ENCODE results near the gene BCAS1. TPM values are rescaled to one million over a fixed set of nuclear protein-coding genes. Genes with fewer than 3 reads are reported as not detected.

Gene BCAS1
- total and polyA plus RNA-seq, 10 of the 15 experiments (the other 5 are each of a cell fraction or from before 2014, with no cell fraction given), result 0.21 to 1.4 (median 0.55) TPM

- peak; percentile 2; the same call in 1 of the 2 replicates for TF ChIP-seq SMC3 (IDR thresholded peaks at IDR 0.05; ENCODE audit: borderline replicate concordance, low read length)
- no peak for TF ChIP-seq ZBTB11 (CRISPR knock-in tag; IDR thresholded peaks at IDR 0.05)
- no peak; the same call in 1 of the 2 replicates for TF ChIP-seq CBFB (IDR thresholded peaks at IDR 0.05; ENCODE audit: low read depth)
- TF ChIP-seq CREB1 (IDR thresholded peaks at IDR 0.05; ENCODE audit: low read depth), result 0 out of 2 replicates have a peak, but pooled peaks have one; percentile 7
- TF ChIP-seq CBX3 (IDR thresholded peaks at IDR 0.05; ENCODE audit: borderline replicate concordance, low read depth), result no peak
- TF ChIP-seq ZSCAN29 (IDR thresholded peaks at IDR 0.05), result peak; percentile 51; the same call in 1 of the 2 replicates
- TF ChIP-seq SMARCA5 (IDR thresholded peaks at IDR 0.05), result peak; percentile 70; the same call in 1 of the 2 replicates
- TF ChIP-seq CHD1 (IDR thresholded peaks at IDR 0.05; ENCODE audit: low read depth, low read length), result no peak
- peak in 1 of 2 experiments; percentile 72; a peak in 2 of 3 replicates for TF ChIP-seq EGR1 (IDR thresholded peaks at IDR 0.05; ENCODE audit: borderline replicate concordance in 1 of 2, low read depth in 2 of 2, low read length in 2 of 2)
- TF ChIP-seq TCF12 (IDR thresholded peaks at IDR 0.05; ENCODE audit: low read depth, low read length), result peak; percentile 44
- peak; percentile 90 for TF ChIP-seq IKZF1 (conservative IDR thresholded peaks at IDR 0.05)
- TF ChIP-seq, protein P1, sequence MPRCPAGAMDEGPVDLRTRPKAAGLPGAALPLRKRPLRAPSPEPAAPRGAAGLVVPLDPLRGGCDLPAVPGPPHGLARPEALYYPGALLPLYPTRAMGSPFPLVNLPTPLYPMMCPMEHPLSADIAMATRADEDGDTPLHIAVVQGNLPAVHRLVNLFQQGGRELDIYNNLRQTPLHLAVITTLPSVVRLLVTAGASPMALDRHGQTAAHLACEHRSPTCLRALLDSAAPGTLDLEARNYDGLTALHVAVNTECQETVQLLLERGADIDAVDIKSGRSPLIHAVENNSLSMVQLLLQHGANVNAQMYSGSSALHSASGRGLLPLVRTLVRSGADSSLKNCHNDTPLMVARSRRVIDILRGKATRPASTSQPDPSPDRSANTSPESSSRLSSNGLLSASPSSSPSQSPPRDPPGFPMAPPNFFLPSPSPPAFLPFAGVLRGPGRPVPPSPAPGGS (IDR thresholded peaks at IDR 0.05; ENCODE audit: borderline replicate concordance, insufficient read depth, low read depth, low read length, poor library complexity, severe bottlenecking), result no peak
- TF ChIP-seq, protein P2, sequence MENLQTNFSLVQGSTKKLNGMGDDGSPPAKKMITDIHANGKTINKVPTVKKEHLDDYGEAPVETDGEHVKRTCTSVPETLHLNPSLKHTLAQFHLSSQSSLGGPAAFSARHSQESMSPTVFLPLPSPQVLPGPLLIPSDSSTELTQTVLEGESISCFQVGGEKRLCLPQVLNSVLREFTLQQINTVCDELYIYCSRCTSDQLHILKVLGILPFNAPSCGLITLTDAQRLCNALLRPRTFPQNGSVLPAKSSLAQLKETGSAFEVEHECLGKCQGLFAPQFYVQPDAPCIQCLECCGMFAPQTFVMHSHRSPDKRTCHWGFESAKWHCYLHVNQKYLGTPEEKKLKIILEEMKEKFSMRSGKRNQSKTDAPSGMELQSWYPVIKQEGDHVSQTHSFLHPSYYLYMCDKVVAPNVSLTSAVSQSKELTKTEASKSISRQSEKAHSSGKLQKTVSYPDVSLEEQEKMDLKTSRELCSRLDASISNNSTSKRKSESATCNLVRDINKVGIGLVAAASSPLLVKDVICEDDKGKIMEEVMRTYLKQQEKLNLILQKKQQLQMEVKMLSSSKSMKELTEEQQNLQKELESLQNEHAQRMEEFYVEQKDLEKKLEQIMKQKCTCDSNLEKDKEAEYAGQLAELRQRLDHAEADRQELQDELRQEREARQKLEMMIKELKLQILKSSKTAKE (IDR thresholded peaks at IDR 0.05; ENCODE audit: low read depth, poor library complexity, severe bottlenecking), result peak; percentile 47
- TF ChIP-seq IRF4 (IDR thresholded peaks at IDR 0.05; ENCODE audit: low read depth, low read length), result no peak; the same call in 1 of the 2 replicates
- no peak for TF ChIP-seq E2F8 (IDR thresholded peaks at IDR 0.05; ENCODE audit: low read depth, partially characterized antibody)
- TF ChIP-seq TAF1 (IDR thresholded peaks at IDR 0.05; ENCODE audit: borderline replicate concordance, low read depth, low read length), result no peak
- TF ChIP-seq RB1 (IDR thresholded peaks at IDR 0.05; ENCODE audit: borderline replicate concordance), result peak; percentile 58; the same call in 1 of the 2 replicates
Observed at GRCh38 chr20:53899351-53900167, 170.8 kb downstream of the BCAS1 start (continued).
